ENCODE results near the gene PCDHA1. TPM values are rescaled to one million over a fixed set of nuclear protein-coding genes. Genes with fewer than 3 reads are reported as not detected.

Gene PCDHA1
- total and polyA plus RNA-seq, 9 of the 15 experiments (the other 6 are each of a cell fraction or from before 2014, with no cell fraction given): not detected

GRCh38 chr5:141040771-141041426 is 255.0 kb downstream of the PCDHA1 start (continued):
- TF ChIP-seq RERE (CRISPR knock-in tag; IDR thresholded peaks at IDR 0.05; ENCODE audit: borderline replicate concordance) (no peak), ETV6 (IDR thresholded peaks at IDR 0.05; ENCODE audit: borderline replicate concordance in 1 of 2, low read depth in 2 of 2, low read length in 1 of 2) (no peak), ETV6 (CRISPR knock-in tag; IDR thresholded peaks at IDR 0.05; ENCODE audit: borderline replicate concordance) (no peak), CHD7 (IDR thresholded peaks at IDR 0.05; ENCODE audit: low read depth, low read length) (no peak), PHB (CRISPR knock-in tag; IDR thresholded peaks at IDR 0.05) (no peak), SMARCA4 (IDR thresholded peaks at IDR 0.05) (no peak), MXI1 (IDR thresholded peaks at IDR 0.05; ENCODE audit: low read depth, low read length) (no peak)
- TF ChIP-seq, protein P1, sequence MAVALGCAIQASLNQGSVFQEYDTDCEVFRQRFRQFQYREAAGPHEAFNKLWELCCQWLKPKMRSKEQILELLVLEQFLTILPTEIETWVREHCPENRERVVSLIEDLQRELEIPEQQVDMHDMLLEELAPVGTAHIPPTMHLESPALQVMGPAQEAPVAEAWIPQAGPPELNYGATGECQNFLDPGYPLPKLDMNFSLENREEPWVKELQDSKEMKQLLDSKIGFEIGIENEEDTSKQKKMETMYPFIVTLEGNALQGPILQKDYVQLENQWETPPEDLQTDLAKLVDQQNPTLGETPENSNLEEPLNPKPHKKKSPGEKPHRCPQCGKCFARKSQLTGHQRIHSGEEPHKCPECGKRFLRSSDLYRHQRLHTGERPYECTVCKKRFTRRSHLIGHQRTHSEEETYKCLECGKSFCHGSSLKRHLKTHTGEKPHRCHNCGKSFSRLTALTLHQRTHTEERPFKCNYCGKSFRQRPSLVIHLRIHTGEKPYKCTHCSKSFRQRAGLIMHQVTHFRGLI (CRISPR knock-in tag; IDR thresholded peaks at IDR 0.05): no peak

All from K562 (cell line).